ENCODE measurements around the gene TRIM33.

The TRIM33 gene

DNA sequence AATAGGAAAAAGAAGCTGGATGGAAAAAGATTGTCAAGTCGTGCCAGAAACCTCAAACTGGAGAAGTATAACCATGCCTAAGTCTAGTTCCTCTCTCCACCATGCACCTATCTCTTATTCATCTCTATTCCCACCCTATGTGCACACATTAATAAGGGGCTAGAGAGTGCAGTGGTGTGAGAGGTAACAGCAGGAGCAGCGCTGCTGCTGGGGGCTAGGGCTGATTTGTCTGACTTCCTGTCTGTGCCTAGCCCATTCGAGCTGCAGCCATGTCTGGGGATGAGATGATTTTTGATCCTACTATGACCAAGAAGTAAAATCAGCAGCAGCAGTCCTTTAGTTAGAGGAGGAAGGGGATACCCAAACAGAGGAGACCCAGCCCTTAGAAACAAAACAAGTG is 43.0 kb downstream of the TRIM33 start:
- Histone ChIP-seq H3K27me3 (ENCODE audit: insufficient read depth, low read length) (no peaks in the 10 kb centered on the region), H3K79me2 (ENCODE audit: control insufficient read depth, insufficient read depth, low read length, unreplicated experiment) (peaks cover 69% of the 10 kb centered on the region), H3K36me3 (ENCODE audit: insufficient read depth, low read length) (no peaks in the 10 kb centered on the region; the same call in 1 of the 2 replicates), H2AFZ (ENCODE audit: low read length, unreplicated experiment) (no peak overlapping the region), H3K4me3 (ENCODE audit: low read depth, low read length) (no peak overlapping the region), H3K27ac (ENCODE audit: low read depth, low read length) (no peak overlapping the region), H3K4me1 (ENCODE audit: control insufficient read depth, insufficient read depth, low read length, unreplicated experiment) (peaks cover 11% of the 10 kb centered on the region)

DNA sequence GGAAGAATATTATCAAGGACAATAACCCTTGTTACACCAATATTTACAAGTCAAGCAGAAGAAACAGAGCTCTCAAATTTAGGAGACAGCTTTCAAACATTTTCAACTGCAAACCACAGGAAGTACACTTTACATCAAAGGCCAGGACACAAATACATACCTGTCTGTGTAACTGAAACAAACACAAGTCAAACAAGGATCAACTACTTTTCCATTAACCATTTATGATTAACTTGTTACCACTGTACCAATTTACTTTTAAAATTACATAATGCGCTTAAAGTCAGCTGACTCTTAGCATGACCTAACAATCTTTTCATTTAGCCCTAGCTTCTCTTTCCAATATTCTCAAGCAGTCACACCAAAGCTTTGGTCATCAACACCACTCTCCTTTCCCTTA is 43.5 kb downstream of the TRIM33 start:
- Histone ChIP-seq H3K36me3 (ENCODE audit: insufficient read depth, low read length) (peaks cover 2% of the 10 kb centered on the region), H3K27ac (ENCODE audit: low read depth, low read length) (no peak overlapping the region), H3K4me3 (ENCODE audit: low read depth, low read length) (no peak overlapping the region), H3K79me2 (ENCODE audit: control insufficient read depth, insufficient read depth, low read length, unreplicated experiment) (peaks cover 66% of the 10 kb centered on the region), H3K27me3 (ENCODE audit: insufficient read depth, low read length) (no peaks in the 10 kb centered on the region), H3K4me1 (ENCODE audit: control insufficient read depth, insufficient read depth, low read length, unreplicated experiment) (peaks cover 11% of the 10 kb centered on the region), H2AFZ (ENCODE audit: low read length, unreplicated experiment) (no peak overlapping the region)

DNA sequence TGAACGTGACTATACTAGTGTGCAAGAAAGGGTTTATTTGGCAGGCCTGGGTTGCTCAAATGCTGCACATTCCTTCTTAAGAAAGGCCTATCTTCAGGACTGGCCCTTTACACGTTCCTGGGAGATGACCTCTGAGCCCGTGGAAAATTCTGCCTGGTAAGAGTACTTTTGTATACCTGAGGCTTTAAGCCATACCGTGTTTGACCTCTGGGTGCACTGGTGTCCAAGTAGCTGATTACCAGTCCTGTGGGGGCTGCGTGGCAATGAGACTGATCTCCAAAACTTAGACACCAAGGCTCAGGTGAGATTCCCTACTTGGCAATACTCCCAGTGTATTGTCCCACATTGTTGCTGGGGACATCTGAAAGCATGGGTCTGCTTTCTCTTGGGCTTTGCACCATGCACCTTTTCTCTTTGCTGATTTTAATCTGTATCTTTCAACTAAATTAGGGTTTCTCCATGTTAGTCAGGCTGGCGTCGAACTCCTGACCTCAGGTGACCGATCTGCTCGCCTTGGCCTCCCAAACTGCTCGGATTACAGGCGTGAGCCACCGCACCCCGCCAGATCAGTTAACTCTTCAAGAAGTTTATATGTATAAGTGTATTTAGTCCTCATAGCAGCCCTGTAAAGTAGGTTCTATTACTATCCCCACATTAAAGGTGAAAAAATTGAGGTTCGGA is 44.5 kb downstream of the TRIM33 start:
- Histone ChIP-seq H2AFZ (ENCODE audit: low read length, unreplicated experiment) (no peak overlapping the region), H3K36me3 (ENCODE audit: insufficient read depth, low read length) (peaks cover 11% of the 10 kb centered on the region), H3K27ac (ENCODE audit: low read depth, low read length) (no peak overlapping the region), H3K4me1 (ENCODE audit: control insufficient read depth, insufficient read depth, low read length, unreplicated experiment) (peaks cover 11% of the 10 kb centered on the region), H3K4me3 (ENCODE audit: low read depth, low read length) (no peak overlapping the region), H3K27me3 (ENCODE audit: insufficient read depth, low read length) (no peaks in the 10 kb centered on the region), H3K79me2 (ENCODE audit: control insufficient read depth, insufficient read depth, low read length, unreplicated experiment) (peaks cover 60% of the 10 kb centered on the region)

DNA sequence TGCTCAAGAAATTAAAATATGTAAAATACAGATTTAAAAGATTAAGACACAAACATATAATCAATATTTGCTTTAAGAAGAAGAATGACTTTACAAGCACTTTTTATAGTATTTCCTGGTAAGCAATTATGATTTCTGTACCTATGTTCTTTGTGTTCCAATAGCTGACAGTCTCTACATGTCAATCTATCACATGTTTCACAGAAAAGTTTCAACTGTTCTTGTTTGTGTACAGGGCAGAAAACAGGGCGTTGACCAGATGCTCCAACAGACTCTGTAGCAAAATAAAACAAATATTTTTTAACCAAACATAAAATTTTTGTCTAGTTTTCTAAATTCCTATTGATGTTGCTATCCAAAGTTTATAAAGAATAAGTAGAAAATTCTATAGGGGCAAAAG is 48.0 kb downstream of the TRIM33 start:
- H3K27ac ChIP-seq (ENCODE audit: low read depth, low read length) = no peak overlapping the region

DNA sequence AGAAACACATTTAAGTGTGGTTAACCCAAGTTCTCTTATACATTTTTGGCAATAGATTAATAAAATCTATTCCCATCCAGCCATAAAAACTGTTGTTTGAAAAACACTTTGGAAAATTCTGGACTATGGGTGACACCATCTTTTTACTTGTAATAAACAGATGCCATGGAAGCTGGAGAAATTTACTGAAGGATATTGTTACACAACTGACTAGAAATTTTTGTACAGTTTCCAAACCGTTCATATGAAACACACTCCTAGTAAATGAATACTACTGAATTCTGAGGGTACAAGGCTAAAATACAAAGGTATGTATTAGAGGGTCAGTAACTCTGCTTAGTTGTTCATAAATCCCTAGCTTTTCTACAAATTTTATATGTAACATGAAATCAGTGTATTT is 48.7 kb downstream of the TRIM33 start:
- Histone ChIP-seq H3K79me2 (ENCODE audit: control insufficient read depth, insufficient read depth, low read length, unreplicated experiment) (peaks cover 32% of the 10 kb centered on the region), H3K27ac (ENCODE audit: low read depth, low read length) (no peak overlapping the region), H3K4me1 (ENCODE audit: control insufficient read depth, insufficient read depth, low read length, unreplicated experiment) (peaks cover 14% of the 10 kb centered on the region), H3K4me3 (ENCODE audit: low read depth, low read length) (no peak overlapping the region), H3K27me3 (ENCODE audit: insufficient read depth, low read length) (no peaks in the 10 kb centered on the region), H2AFZ (ENCODE audit: low read length, unreplicated experiment) (no peak overlapping the region), H3K36me3 (ENCODE audit: insufficient read depth, low read length) (peaks cover 28% of the 10 kb centered on the region)

More for the DNA sequence above, 48.0 kb downstream of the TRIM33 start:
- H2AFZ ChIP-seq (ENCODE audit: low read length, unreplicated experiment) = no peak overlapping the region
- H3K27me3 ChIP-seq (ENCODE audit: insufficient read depth, low read length) = no peaks in the 10 kb centered on the region
- peaks cover 38% of the 10 kb centered on the region for H3K79me2 ChIP-seq (ENCODE audit: control insufficient read depth, insufficient read depth, low read length, unreplicated experiment)
- peaks cover 8% of the 10 kb centered on the region for H3K4me1 ChIP-seq (ENCODE audit: control insufficient read depth, insufficient read depth, low read length, unreplicated experiment)
- no peak overlapping the region for H3K4me3 ChIP-seq (ENCODE audit: low read depth, low read length)
- H3K36me3 ChIP-seq (ENCODE audit: insufficient read depth, low read length) = peaks cover 28% of the 10 kb centered on the region

DNA sequence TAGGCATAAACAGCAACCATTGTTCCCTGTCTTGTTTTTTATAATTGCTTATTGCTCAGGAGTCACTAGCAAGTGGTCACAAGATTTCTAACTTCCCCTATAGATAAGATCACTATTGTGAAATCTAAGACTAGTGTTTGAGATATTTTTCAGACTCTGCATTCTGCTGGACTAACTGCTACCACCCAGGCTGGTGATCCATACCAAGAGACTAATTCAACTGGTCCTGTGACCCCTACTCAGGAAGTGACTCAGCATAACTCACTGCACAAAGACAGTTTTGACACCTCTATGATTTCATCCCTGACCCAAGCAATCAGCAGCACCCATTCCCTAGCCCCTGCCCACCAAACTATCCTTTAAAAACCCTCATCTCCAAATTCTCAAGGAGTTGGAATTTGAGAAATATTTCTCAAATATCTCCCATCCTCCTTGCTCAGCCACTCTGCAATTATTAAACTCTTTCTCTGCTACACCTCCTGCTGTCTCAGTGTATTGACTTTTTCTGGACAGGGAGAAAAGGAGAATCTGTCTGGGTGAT is 52.7 kb downstream of the TRIM33 start:
- Histone ChIP-seq H3K27me3 (ENCODE audit: insufficient read depth, low read length) (no peaks in the 10 kb centered on the region), H3K4me1 (ENCODE audit: control insufficient read depth, insufficient read depth, low read length, unreplicated experiment) (peaks cover 30% of the 10 kb centered on the region), H3K4me3 (ENCODE audit: low read depth, low read length) (no peak overlapping the region), H3K27ac (ENCODE audit: low read depth, low read length) (peak overlapping the region; percentile 89), H2AFZ (ENCODE audit: low read length, unreplicated experiment) (no peak overlapping the region), H3K36me3 (ENCODE audit: insufficient read depth, low read length) (peaks cover 35% of the 10 kb centered on the region), H3K79me2 (ENCODE audit: control insufficient read depth, insufficient read depth, low read length, unreplicated experiment) (peaks cover 11% of the 10 kb centered on the region)

DNA sequence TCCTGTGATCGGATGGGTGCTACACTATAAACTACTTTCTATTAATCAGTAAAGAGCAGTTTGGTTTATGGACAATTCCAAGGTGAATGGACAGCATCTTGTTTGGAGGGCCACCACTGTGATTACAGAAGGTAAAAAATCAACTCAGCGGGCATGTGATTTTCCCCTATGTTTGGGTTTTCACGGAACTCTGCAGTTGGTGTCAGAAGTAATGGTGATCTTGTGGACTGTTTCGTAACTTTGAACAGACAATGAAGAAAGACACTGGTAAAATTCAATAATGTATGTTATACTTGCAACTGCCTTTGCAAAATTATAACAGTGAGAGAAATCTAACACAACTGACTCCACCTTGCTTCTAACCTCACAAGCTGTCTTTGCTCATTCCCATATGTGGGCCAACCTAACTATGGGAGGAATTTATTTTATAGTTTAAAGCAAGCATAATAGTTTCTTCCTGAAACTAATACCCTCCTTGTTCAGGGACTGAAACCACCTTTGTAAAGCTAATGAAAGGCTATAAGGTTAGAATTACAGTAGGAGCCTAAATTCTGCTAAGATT is 53.2 kb downstream of the TRIM33 start:
- Histone ChIP-seq H3K4me1 (ENCODE audit: control insufficient read depth, insufficient read depth, low read length, unreplicated experiment) (peaks cover 30% of the 10 kb centered on the region), H3K79me2 (ENCODE audit: control insufficient read depth, insufficient read depth, low read length, unreplicated experiment) (peaks cover 11% of the 10 kb centered on the region), H3K36me3 (ENCODE audit: insufficient read depth, low read length) (peaks cover 36% of the 10 kb centered on the region), H3K27me3 (ENCODE audit: insufficient read depth, low read length) (no peaks in the 10 kb centered on the region), H3K4me3 (ENCODE audit: low read depth, low read length) (no peak overlapping the region), H2AFZ (ENCODE audit: low read length, unreplicated experiment) (no peak overlapping the region), H3K27ac (ENCODE audit: low read depth, low read length) (peak overlapping the region; percentile 89)

DNA sequence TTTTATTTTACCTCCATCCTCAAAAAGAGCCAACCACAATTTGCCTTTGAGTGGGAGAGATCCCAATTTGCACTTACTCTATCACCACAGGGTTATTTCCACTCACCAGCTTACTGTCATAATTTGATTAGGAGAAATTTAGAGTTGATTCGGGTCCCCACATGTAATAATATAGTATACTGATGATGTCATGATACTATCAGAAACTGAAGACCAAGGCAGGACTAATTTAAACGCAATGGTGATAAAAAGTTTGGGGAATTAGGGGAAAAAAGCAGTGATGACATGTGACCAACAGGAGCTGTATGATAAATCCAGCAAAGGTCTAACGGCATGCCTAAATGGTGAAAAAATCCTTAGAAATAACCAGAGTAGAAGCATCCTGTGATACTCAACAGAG is 54.4 kb downstream of the TRIM33 start:
- Histone ChIP-seq H2AFZ (ENCODE audit: low read length, unreplicated experiment) (no peak overlapping the region), H3K36me3 (ENCODE audit: insufficient read depth, low read length) (peaks cover 26% of the 10 kb centered on the region), H3K27ac (ENCODE audit: low read depth, low read length) (no peak overlapping the region; the same call in 1 of the 2 replicates), H3K4me3 (ENCODE audit: low read depth, low read length) (no peak overlapping the region), H3K79me2 (ENCODE audit: control insufficient read depth, insufficient read depth, low read length, unreplicated experiment) (peaks cover 9% of the 10 kb centered on the region), H3K4me1 (ENCODE audit: control insufficient read depth, insufficient read depth, low read length, unreplicated experiment) (peaks cover 30% of the 10 kb centered on the region), H3K27me3 (ENCODE audit: insufficient read depth, low read length) (no peaks in the 10 kb centered on the region)

DNA sequence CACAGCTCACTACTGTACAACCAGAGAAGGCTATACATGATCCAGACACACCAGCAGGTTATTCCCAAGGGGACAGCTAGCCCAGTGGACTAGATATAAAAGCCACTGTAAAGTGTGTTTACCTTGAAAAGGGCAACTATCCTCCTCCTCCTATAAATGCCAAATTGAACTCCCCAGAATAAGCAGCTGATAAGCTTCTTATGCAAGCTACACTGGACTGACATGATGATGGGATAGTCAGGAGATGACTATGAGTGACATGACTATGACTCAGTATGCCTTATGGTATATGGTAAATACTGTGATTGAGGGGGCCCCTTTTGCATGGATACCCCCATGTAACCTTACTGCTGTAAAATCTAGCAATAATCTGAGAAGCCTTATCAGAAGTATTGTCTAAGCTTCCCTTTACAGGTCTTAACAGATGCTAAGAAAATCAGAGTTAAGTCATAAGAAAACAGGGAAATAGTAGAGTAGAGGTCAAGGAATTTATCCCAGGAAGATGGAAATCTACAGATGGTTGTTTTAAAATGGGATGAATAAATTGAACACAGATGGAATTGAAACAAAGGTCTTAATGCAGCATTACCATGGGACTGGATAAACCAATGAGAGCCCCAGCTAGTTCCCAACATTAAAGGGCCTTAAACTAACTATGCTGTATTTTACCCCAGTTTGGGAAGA is 55.8 kb downstream of the TRIM33 start:
- Histone ChIP-seq H2AFZ (ENCODE audit: low read length, unreplicated experiment) (no peak overlapping the region), H3K4me1 (ENCODE audit: control insufficient read depth, insufficient read depth, low read length, unreplicated experiment) (peaks cover 30% of the 10 kb centered on the region), H3K27me3 (ENCODE audit: insufficient read depth, low read length) (no peaks in the 10 kb centered on the region), H3K27ac (ENCODE audit: low read depth, low read length) (peak overlapping the region; percentile 15; the same call in 1 of the 2 replicates), H3K4me3 (ENCODE audit: low read depth, low read length) (no peak overlapping the region), H3K36me3 (ENCODE audit: insufficient read depth, low read length) (peaks cover 22% of the 10 kb centered on the region), H3K79me2 (ENCODE audit: control insufficient read depth, insufficient read depth, low read length, unreplicated experiment) (peaks cover 9% of the 10 kb centered on the region)

DNA sequence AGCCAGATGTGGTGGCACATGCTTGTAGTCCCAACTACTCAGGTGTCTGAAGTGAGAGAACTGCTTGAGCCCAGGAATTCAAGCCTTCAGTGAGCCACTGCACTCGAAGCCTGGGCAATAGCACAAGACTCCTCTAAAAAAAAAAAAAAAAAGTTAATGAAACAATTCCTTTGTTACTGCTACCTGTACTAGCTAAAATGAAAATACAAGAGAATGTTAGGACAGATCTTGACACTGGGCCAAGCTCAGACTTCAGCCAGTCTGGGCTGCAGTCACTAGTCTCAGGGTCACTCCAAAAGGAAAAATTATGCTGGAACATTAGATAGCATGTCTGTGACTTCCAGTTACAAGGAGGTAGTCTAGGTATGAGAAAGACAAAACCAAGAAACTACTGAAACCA is 56.5 kb downstream of the TRIM33 start:
- no peak overlapping the region for H3K27ac ChIP-seq (ENCODE audit: low read depth, low read length)
- peaks cover 6% of the 10 kb centered on the region for H3K79me2 ChIP-seq (ENCODE audit: control insufficient read depth, insufficient read depth, low read length, unreplicated experiment)
- no peaks in the 10 kb centered on the region for H3K27me3 ChIP-seq (ENCODE audit: insufficient read depth, low read length)
- H2AFZ ChIP-seq (ENCODE audit: low read length, unreplicated experiment) = no peak overlapping the region
- H3K4me3 ChIP-seq (ENCODE audit: low read depth, low read length) = no peak overlapping the region
- peaks cover 30% of the 10 kb centered on the region for H3K4me1 ChIP-seq (ENCODE audit: control insufficient read depth, insufficient read depth, low read length, unreplicated experiment)
- H3K36me3 ChIP-seq (ENCODE audit: insufficient read depth, low read length) = peaks cover 15% of the 10 kb centered on the region

Data from ACC112 (cell line).